ENCODE measurements around the gene TM7SF2. TPM values are rescaled to one million over a fixed set of nuclear protein-coding genes. Genes with fewer than 3 reads are reported as not detected.

The TM7SF2 gene
- total RNA-seq, 1 experiment from 2014 or later: 37.8 TPM

DNA sequence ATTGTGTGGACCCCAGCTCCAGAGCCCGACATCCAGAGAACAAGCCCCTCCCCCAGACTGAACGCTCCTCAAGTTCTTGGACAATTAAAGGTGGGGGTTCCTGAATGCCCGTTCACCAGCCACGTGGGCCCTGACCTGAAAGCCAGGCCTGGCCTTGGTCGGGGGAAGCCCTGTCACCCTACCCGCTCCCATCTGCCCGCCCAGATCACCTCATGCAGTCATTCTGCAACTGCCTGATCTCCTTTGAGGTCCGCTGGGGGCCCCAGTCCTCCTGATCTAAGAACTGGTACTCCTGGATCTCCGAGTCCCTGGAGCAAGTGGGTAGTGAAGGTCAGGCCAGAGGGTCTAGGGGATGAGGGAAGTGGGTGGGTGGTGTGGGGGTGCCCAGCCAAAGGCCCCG lies 44.2 kb upstream of the TM7SF2 start:
- no peak for DNase-seq (ENCODE audit: low spot score)
- no peak for TF ChIP-seq EZH2 (IDR thresholded peaks at IDR 0.05; ENCODE audit: borderline replicate concordance, low read depth, low read length, poor library complexity, severe bottlenecking)
- TF ChIP-seq, protein P1, sequence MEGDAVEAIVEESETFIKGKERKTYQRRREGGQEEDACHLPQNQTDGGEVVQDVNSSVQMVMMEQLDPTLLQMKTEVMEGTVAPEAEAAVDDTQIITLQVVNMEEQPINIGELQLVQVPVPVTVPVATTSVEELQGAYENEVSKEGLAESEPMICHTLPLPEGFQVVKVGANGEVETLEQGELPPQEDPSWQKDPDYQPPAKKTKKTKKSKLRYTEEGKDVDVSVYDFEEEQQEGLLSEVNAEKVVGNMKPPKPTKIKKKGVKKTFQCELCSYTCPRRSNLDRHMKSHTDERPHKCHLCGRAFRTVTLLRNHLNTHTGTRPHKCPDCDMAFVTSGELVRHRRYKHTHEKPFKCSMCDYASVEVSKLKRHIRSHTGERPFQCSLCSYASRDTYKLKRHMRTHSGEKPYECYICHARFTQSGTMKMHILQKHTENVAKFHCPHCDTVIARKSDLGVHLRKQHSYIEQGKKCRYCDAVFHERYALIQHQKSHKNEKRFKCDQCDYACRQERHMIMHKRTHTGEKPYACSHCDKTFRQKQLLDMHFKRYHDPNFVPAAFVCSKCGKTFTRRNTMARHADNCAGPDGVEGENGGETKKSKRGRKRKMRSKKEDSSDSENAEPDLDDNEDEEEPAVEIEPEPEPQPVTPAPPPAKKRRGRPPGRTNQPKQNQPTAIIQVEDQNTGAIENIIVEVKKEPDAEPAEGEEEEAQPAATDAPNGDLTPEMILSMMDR (conservative IDR thresholded peaks at IDR 0.05; ENCODE audit: low read depth, low read length): no peak
- intact Hi-C loops (cut with micrococcal nuclease; ENCODE audit: unreplicated experiment): no loop called here
- BruUV-seq (replicated peaks): no TSS peak
- H3K9me3 ChIP-seq (ENCODE audit: low read depth, low read length, poor library complexity, severe bottlenecking): no peaks in the 10 kb centered on the region
- peaks cover 3% of the 10 kb centered on the region for H3K4me1 ChIP-seq (ENCODE audit: insufficient read depth, low read length, poor library complexity, severe bottlenecking)
- CTCF ChIA-PET: no interaction called here
- POLR2A ChIA-PET (ENCODE audit: low non-redundant PET): no interaction called here
- no peaks in the 10 kb centered on the region for H3K36me3 ChIP-seq (ENCODE audit: insufficient read depth, low read length, poor library complexity, severe bottlenecking)
- H3K27ac ChIP-seq (ENCODE audit: low read depth, low read length, poor library complexity, severe bottlenecking): no peak overlapping the region
- no peak overlapping the region for H3K4me3 ChIP-seq (ENCODE audit: low read depth, low read length, poor library complexity, severe bottlenecking)
- no peaks in the 10 kb centered on the region for H3K27me3 ChIP-seq (replicated peaks; ENCODE audit: insufficient read depth, low read depth, low read length, poor library complexity)

DNA sequence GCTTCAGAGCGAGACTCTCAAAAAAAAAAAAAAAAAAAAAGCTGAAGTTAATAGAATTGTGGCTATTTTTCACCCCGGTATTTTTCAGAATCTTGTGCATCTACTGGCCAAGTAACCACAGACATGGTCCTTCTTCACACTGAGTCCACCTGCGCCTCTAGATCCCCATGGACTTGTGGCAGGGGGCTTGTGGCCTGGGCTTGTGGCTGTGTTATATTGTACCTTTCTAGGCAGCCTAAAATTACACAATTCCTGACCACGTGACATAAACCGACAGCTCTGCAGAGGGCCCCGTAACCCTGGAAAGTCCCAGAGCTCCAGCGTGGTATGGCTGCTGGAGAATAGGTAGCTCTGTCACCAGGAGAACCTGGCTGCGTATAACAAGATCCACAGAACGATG lies 42.5 kb upstream of the TM7SF2 start:
- intact Hi-C loops (cut with micrococcal nuclease; ENCODE audit: unreplicated experiment): no loop called here
- Histone ChIP-seq H3K27me3 (replicated peaks; ENCODE audit: insufficient read depth, low read depth, low read length, poor library complexity) (no peaks in the 10 kb centered on the region), H3K4me1 (ENCODE audit: insufficient read depth, low read length, poor library complexity, severe bottlenecking) (peaks cover 3% of the 10 kb centered on the region), H3K9me3 (ENCODE audit: low read depth, low read length, poor library complexity, severe bottlenecking) (no peaks in the 10 kb centered on the region), H3K4me3 (ENCODE audit: low read depth, low read length, poor library complexity, severe bottlenecking) (no peak overlapping the region), H3K36me3 (ENCODE audit: insufficient read depth, low read length, poor library complexity, severe bottlenecking) (no peaks in the 10 kb centered on the region), H3K27ac (ENCODE audit: low read depth, low read length, poor library complexity, severe bottlenecking) (no peak overlapping the region)
- BruUV-seq (replicated peaks): no TSS peak
- TF ChIP-seq EZH2 (IDR thresholded peaks at IDR 0.05; ENCODE audit: borderline replicate concordance, low read depth, low read length, poor library complexity, severe bottlenecking): no peak
- TF ChIP-seq, protein P1 (conservative IDR thresholded peaks at IDR 0.05; ENCODE audit: low read depth, low read length): no peak
- ChIA-PET CTCF (interaction anchor here (0.6 kb wide), 1 partner anchor 819 kb away, joined by 5 read pairs; the partner anchor contains the start of gene FIBP), POLR2A (ENCODE audit: low non-redundant PET) (no interaction called here)
- no peak for DNase-seq (ENCODE audit: low spot score)

DNA sequence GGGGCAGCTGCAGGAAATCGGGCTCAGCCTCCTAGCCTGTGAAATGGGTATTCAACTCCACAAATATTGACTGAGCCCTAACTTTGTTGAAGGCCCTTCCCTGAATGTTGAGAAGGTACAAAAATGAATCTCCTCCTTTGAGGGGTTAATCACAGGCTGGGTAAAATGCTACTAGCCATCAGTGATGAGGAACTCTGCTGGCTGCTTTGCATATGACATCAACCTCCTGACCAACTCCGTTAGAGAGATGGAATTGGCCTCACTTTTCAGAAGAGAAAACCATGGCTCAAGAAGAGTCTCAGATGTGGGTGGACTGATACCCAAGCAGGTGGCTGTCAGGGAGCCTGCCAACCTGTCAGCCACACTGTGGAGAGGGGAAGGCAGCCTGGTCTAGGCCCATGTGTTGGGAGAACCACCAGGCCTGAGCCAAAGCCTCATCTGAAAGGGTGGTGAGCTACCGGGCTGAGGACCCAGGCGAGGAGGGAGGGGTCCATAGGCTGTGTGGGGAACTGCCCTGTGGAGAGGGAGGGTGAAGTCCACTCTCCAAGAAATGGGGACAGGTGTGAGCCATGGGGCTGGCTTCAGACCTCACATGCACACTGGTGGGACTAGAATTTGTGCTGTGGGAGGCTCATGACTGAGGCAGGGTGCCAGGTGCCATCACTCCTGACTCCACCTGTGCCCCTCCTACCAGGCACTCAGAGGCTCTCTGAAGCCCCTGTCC lies 39.6 kb upstream of the TM7SF2 start:
- Histone ChIP-seq H3K4me1 (ENCODE audit: insufficient read depth, low read length, poor library complexity, severe bottlenecking) (peaks cover 3% of the 10 kb centered on the region), H3K36me3 (ENCODE audit: insufficient read depth, low read length, poor library complexity, severe bottlenecking) (peaks cover 9% of the 10 kb centered on the region), H3K9me3 (ENCODE audit: low read depth, low read length, poor library complexity, severe bottlenecking) (no peaks in the 10 kb centered on the region), H3K4me3 (ENCODE audit: low read depth, low read length, poor library complexity, severe bottlenecking) (no peak overlapping the region), H3K27me3 (replicated peaks; ENCODE audit: insufficient read depth, low read depth, low read length, poor library complexity) (no peaks in the 10 kb centered on the region), H3K27ac (ENCODE audit: low read depth, low read length, poor library complexity, severe bottlenecking) (no peak overlapping the region)
- POLR2A ChIA-PET (ENCODE audit: low non-redundant PET): no interaction called here
- CTCF ChIA-PET: no interaction called here
- BruUV-seq (replicated peaks): no TSS peak
- intact Hi-C loops (cut with micrococcal nuclease; ENCODE audit: unreplicated experiment): no loop called here
- DNase-seq (ENCODE audit: low spot score): no peak
- TF ChIP-seq, protein P1 (conservative IDR thresholded peaks at IDR 0.05; ENCODE audit: low read depth, low read length): no peak
- TF ChIP-seq EZH2 (IDR thresholded peaks at IDR 0.05; ENCODE audit: borderline replicate concordance, low read depth, low read length, poor library complexity, severe bottlenecking): no peak
